Measurements from ENCODE around the gene DMAP1.

The DMAP1 gene

DNA sequence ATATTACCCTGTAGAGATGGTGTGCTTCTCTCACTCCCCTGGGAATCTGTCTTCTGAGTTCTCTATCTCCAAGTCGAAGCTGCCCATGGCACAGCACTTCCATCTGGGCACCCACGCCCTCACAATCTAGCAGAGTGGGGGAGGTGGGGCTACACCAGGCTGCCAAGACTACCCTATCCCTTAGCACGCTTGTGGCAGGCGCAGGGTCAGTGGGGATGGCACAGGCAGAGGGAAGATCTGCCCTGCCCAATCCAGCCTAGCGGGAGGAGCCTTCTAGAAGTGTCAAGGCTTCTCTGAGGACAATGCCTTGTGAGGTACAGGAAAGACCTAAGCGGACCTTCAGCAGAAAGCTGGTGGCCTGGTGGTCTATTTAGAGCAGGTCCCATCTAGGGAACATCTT is 49.1 kb downstream of the DMAP1 start:
- TF ChIP-seq, protein P1, sequence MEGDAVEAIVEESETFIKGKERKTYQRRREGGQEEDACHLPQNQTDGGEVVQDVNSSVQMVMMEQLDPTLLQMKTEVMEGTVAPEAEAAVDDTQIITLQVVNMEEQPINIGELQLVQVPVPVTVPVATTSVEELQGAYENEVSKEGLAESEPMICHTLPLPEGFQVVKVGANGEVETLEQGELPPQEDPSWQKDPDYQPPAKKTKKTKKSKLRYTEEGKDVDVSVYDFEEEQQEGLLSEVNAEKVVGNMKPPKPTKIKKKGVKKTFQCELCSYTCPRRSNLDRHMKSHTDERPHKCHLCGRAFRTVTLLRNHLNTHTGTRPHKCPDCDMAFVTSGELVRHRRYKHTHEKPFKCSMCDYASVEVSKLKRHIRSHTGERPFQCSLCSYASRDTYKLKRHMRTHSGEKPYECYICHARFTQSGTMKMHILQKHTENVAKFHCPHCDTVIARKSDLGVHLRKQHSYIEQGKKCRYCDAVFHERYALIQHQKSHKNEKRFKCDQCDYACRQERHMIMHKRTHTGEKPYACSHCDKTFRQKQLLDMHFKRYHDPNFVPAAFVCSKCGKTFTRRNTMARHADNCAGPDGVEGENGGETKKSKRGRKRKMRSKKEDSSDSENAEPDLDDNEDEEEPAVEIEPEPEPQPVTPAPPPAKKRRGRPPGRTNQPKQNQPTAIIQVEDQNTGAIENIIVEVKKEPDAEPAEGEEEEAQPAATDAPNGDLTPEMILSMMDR (IDR thresholded peaks at IDR 0.05; ENCODE audit: control insufficient read depth, extremely low read depth, insufficient read depth) = no peak
- H3K4me3 ChIP-seq (ENCODE audit: low read depth, low read length) = no peak overlapping the region
- DNase-seq (ENCODE audit: low read depth) = no peak

DNA sequence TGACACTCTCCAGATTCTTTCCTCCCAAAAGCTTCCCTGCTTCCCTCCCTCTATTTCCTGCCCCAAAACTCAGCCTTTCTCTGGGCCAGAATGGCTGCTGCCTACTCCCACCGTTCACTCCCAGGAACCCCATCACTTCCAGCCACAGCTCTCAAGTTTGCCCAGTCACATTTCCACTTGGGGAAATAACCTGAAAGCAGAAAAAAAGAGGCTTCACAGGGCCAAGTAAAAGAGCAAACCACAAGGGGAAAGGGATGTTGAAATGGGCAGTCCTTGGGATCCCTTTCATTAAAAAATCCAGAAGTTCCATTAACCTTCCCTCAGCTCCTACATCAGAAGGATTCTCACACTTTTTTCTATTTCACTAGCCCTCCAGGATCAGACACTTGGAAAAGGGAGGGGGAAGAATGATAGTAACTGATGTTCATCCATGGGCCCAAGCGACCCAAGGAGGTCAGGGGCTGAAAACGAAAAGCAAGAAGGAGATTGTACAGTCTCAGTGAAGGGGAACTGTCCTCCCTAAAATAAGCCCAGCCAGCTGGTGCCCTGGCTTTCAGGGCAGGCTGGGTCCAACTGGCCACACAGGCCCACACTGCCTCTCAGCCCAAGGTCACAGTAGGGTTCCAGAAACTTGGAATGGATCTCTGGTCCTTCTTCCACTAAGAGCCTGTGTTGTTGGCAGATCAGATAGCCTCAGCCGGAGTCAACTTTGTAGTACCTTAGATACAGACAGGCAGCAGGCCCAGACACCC is 49.7 kb downstream of the DMAP1 start:
- H3K4me3 ChIP-seq (ENCODE audit: low read depth, low read length) = no peak overlapping the region
- no peak for DNase-seq (ENCODE audit: low read depth)
- TF ChIP-seq, protein P1 (IDR thresholded peaks at IDR 0.05; ENCODE audit: control insufficient read depth, extremely low read depth, insufficient read depth) = no peak

DNA sequence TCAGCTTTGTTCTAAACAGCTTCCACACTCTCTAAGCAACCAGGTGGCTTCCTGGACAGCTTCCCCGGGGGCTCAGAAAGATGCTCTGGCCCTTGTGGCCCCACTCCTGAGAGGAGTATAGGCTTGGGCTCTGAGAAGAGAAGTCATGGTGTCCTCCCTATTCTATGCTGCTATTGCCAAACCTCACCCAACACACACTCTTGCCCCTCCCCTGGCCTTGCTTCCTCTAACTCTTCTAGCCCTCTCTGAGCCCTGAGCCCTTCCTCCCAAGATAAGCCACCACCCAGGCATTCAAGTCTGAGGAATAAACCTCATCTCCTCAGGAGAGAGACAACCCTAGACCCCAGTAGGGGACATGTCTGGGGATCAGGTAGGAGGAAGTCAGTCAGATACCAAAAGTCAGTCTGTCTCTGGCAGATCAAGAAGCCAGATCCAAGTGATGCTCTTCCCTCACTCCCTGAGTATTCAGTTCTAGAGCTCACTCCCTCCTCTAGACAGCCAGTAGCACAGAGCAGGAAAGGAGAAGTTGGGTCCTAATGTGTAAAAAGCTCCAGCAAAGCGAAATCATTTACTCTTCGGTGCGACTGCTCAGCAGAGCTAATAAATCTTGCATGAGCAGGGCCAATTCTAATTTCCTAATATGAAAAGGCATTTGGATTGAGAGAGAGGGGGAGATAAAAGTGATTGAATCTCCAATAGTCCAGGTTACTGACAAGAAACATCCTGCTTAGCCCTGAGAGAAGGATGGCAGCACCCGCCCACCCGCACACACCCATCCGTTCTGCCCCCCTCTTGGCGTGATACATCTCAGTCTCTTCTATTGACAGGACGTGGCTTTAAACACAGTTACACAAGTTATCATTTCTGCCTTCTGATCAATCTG is 50.5 kb downstream of the DMAP1 start:
- no peak for DNase-seq (ENCODE audit: low read depth)
- TF ChIP-seq, protein P1 (IDR thresholded peaks at IDR 0.05; ENCODE audit: control insufficient read depth, extremely low read depth, insufficient read depth) = no peak
- H3K4me3 ChIP-seq (ENCODE audit: low read depth, low read length) = no peak overlapping the region

DNA sequence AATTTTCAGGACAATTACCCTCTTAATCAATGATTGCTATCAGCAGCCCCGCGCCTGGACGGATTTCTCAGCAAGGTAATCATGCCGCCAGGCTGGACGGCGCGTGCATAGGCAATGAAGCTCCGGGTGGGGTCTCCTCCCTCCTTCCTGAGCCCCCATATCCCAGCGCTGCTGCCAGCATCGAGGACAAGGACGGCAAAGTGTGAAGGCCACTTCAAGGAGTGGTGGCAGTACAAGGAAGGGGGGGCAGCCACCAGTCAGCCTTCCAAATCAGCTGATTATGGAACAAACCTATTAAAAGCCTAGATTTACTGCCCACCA is 51.1 kb downstream of the DMAP1 start:
- no peak overlapping the region for H3K4me3 ChIP-seq (ENCODE audit: low read depth, low read length)
- DNase-seq (ENCODE audit: low read depth) = no peak
- TF ChIP-seq, protein P1 (IDR thresholded peaks at IDR 0.05; ENCODE audit: control insufficient read depth, extremely low read depth, insufficient read depth) = no peak

DNA sequence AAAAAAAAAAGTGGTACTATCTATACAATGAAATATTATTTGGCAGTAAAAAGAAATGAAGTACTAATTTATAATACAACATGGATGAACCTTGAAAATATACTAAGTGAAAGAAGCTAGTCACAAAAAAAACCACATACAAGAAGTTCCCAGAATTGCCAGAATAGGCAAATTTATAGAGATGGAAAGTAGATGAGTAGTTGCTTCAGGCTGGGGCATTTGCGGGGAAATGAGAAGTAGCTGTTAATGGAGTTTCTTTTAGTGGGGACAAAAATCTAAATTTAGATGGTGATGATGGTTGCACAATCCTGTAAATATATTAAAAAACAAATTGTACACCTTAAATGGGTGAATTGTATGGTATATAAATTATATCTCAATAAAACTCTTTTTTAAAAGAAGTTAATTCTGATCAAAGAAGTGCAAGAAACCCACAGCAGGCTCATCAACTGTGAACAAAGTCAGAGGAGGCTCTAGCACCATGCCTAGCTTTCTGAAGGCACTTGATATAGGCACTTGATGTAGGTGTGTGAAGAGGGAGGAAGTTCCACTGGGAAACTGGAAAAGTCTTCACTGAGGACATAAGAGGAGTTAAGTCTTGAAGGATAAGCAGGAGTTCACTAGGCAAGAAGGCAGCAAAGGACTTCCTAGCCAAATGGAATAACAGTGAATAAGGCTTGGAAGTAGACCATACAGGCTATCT is 52.5 kb downstream of the DMAP1 start:
- no peak for DNase-seq (ENCODE audit: low read depth)
- H3K4me3 ChIP-seq (ENCODE audit: low read depth, low read length) = no peak overlapping the region
- TF ChIP-seq, protein P1 (IDR thresholded peaks at IDR 0.05; ENCODE audit: control insufficient read depth, extremely low read depth, insufficient read depth) = no peak

DNA sequence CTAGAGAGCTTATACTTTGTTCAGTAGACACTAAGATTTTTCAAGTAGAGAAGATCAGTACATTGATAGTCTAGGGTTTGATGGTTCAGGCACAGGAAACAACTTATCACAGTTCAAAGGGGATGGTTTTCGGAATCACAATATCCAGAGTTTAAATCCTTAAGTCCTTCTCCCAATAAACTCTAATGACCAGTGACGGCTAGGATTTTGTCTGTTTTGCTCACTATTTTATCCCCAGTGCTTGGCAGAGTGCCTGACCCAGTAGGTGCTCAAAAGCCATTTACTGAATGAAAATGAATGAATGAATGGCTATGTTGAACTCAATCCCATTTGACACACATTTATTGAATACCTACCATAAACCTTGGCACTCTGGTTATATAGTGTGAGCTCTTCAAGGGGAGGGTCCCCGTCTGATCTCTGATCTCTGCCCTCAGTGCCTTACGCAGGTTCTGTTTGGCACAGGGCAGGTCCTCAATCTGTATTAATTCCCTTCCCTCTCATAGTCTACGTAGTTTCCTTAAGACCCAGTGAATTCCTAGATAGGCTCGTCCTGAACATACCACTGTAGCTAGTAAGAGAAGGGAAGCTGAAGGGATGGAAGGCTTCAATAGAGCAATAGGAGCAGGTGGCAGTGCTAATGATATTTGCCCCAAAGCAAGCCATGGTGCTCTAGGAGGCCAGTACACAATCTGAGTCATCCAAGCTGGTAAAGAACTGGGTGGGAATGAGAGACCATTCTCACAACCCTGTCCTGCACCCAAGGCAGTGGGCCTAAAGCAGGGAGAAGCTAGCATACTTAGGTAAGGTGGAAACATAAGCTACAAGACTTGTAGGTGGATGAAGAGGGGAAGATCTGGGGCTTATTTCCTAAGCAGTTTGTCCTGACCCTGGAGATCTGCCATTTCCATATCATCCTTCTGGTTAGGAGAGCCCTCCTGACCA is 53.4 kb downstream of the DMAP1 start:
- TF ChIP-seq, protein P1 (IDR thresholded peaks at IDR 0.05; ENCODE audit: control insufficient read depth, extremely low read depth, insufficient read depth) = no peak
- no peak for DNase-seq (ENCODE audit: low read depth)
- H3K4me3 ChIP-seq (ENCODE audit: low read depth, low read length) = no peak overlapping the region
